ENCODE results near the gene MPPED2.

GRCh38 chr11:30533445-30533947 lies 52.7 kb downstream of the MPPED2 start:
- TF ChIP-seq CREB1 (CRISPR knock-in tag; IDR thresholded peaks at IDR 0.05) (no peak), CTCF (IDR thresholded peaks at IDR 0.05) (no peak), ZNF232 (CRISPR knock-in tag; IDR thresholded peaks at IDR 0.05) (no peak), E2F1 (CRISPR knock-in tag; IDR thresholded peaks at IDR 0.05) (no peak), JUN (CRISPR knock-in tag; IDR thresholded peaks at IDR 0.05) (no peak), ZNF263 (CRISPR knock-in tag; IDR thresholded peaks at IDR 0.05; ENCODE audit: low read depth) (no peak), FOXK1 (CRISPR knock-in tag; IDR thresholded peaks at IDR 0.05) (no peak), GABPB1 (CRISPR knock-in tag; IDR thresholded peaks at IDR 0.05) (no peak), PREB (CRISPR knock-in tag; IDR thresholded peaks at IDR 0.05; ENCODE audit: borderline replicate concordance) (no peak), MAX (CRISPR knock-in tag; IDR thresholded peaks at IDR 0.05) (no peak)
